IMR-90 (cell line): Measurements from ENCODE around the gene CLIC5. TPM values are rescaled to one million over a fixed set of nuclear protein-coding genes. Genes with fewer than 3 reads are reported as not detected.

Experiments used
- ATAC-seq: fragments of 200-7000 bp; cut with Tn5 transposase; 2 replicates; pipeline ENCODE4 v1.9.1; 2020; ENCODE audit warnings: low read depth, mild to moderate bottlenecking, moderate library complexity
- BruUV-seq: library from RNA; stranded (reverse); fragments of 400-500 nt; replicated peaks from 2 replicates; lab custom pipeline; 2021; lab: Mats Ljungman, UMichigan
- CTCF ChIA-PET: fragments of 300-600 bp; formaldehyde crosslinking; extraction: SDS; loops from one replicate; lab custom pipeline; 2021; ENCODE audit warnings: antibody characterized with exemption; lab: Yijun Ruan, JAX
- POLR2A ChIA-PET: fragments of 300-600 bp; sonication (Branson Sonifier 250); formaldehyde crosslinking; loops from one replicate; lab custom pipeline; 2022; ENCODE audit warnings: antibody characterized with exemption; ENCODE audit not compliant: unreplicated experiment; lab: Charles Lee
- DNase-seq: peaks from one replicate; pipeline ENCODE4 v3.0.0; 2013
- H2AFZ ChIP-seq: replicated peaks from 2 replicates; pipeline ENCODE3; 2013; ENCODE audit warnings: low read length, mild to moderate bottlenecking; ENCODE audit not compliant: poor library complexity
- H2AK5ac ChIP-seq: 2 replicates; pipeline ENCODE4 v1.6.1; 2013; ENCODE audit warnings: low read depth, low read length, inconsistent platforms
- H2AK9ac ChIP-seq: replicated peaks from 2 replicates; pipeline ENCODE3; 2013; ENCODE audit warnings: mild to moderate bottlenecking, low read depth, low read length, moderate library complexity; ENCODE audit not compliant: poor library complexity
- H2BK120ac ChIP-seq: 2 replicates; pipeline ENCODE4 v1.6.1; 2013; ENCODE audit warnings: low read depth, low read length, inconsistent platforms
- H2BK15ac ChIP-seq: 3 replicates; pipeline ENCODE4 v1.6.1; 2013; ENCODE audit warnings: low read depth, low read length, inconsistent platforms
- H2BK20ac ChIP-seq: 2 replicates; pipeline ENCODE4 v1.6.1; 2013; ENCODE audit warnings: low read depth, mild to moderate bottlenecking, inconsistent platforms, low read length, moderate library complexity
- H2BK5ac ChIP-seq: 2 replicates; pipeline ENCODE4 v1.6.1; 2013; ENCODE audit warnings: mild to moderate bottlenecking, low read depth, low read length, inconsistent platforms; ENCODE audit not compliant: poor library complexity, severe bottlenecking
- H3K14ac ChIP-seq: replicated peaks from 2 replicates; pipeline ENCODE4 v1.6.1; 2013; ENCODE audit warnings: low read depth, low read length, inconsistent platforms
- H3K18ac ChIP-seq: 2 replicates; pipeline ENCODE4 v1.6.1; 2013; ENCODE audit warnings: low read depth, low read length, control low read depth
- H3K23ac ChIP-seq: 2 replicates; pipeline ENCODE4 v1.6.1; 2013; ENCODE audit warnings: low read depth, low read length, inconsistent platforms
- H3K27ac ChIP-seq: 2 replicates; pipeline ENCODE4 v1.5.1; 2013; ENCODE audit warnings: mild to moderate bottlenecking, control low read depth, low read length; ENCODE audit not compliant: insufficient read depth
- H3K27me3 ChIP-seq: 2 replicates; pipeline ENCODE4 v1.6.1; 2013; ENCODE audit warnings: low read length; ENCODE audit not compliant: control insufficient read depth, insufficient read depth
- H3K36me3 ChIP-seq: 2 replicates; pipeline ENCODE4 v1.6.1; 2013; ENCODE audit warnings: low read length, mixed read lengths; ENCODE audit not compliant: control insufficient read depth, insufficient read depth
- H3K4ac ChIP-seq: 2 replicates; pipeline ENCODE4 v1.6.1; 2013; ENCODE audit warnings: low read depth, low read length, inconsistent platforms
- H3K4me1 ChIP-seq: 2 replicates; pipeline ENCODE4 v1.6.1; 2013; ENCODE audit warnings: low read length, mixed read lengths; ENCODE audit not compliant: control insufficient read depth, insufficient read depth
- H3K4me2 ChIP-seq: 2 replicates; pipeline ENCODE4 v1.6.1; 2013; ENCODE audit warnings: low read depth, mild to moderate bottlenecking, control low read depth, low read length, moderate library complexity
- H3K4me3 ChIP-seq: 2 replicates; pipeline ENCODE4 v1.5.1; 2013; ENCODE audit warnings: low read depth, mild to moderate bottlenecking, control low read depth, low read length, moderate library complexity; ENCODE audit not compliant: insufficient read depth
- H3K56ac ChIP-seq: 2 replicates; pipeline ENCODE4 v1.6.1; 2013; ENCODE audit warnings: low read length, inconsistent platforms; ENCODE audit not compliant: insufficient read depth; ENCODE audit errors: extremely low read depth
- H3K79me1 ChIP-seq, 2 experiments: 2 replicates each; pipeline ENCODE4 v1.6.1; 2013; ENCODE audit warnings: low read length in 2 of 2, inconsistent platforms in 1 of 2, low read depth in 1 of 2
- H3K9ac ChIP-seq: 2 replicates; pipeline ENCODE4 v1.6.1; 2013; ENCODE audit warnings: low read depth, low read length, control low read depth
- H3K9me1 ChIP-seq: 2 replicates; pipeline ENCODE4 v1.6.1; 2013; ENCODE audit warnings: low read length, inconsistent platforms; ENCODE audit not compliant: insufficient read depth
- H3K9me3 ChIP-seq: 2 replicates; pipeline ENCODE4 v1.6.1; 2013; ENCODE audit warnings: low read length; ENCODE audit not compliant: control insufficient read depth, insufficient read depth
- H4K20me1 ChIP-seq: 2 replicates; pipeline ENCODE4 v1.6.1; 2013; ENCODE audit warnings: low read length, inconsistent platforms; ENCODE audit not compliant: insufficient read depth
- H4K5ac ChIP-seq: 2 replicates; pipeline ENCODE4 v1.6.1; 2013; ENCODE audit warnings: mild to moderate bottlenecking, low read depth, low read length, control low read depth
- H4K8ac ChIP-seq, 2 experiments: 2 replicates each; pipeline ENCODE4 v1.6.1; 2013; ENCODE audit warnings: low read depth in 2 of 2, low read length in 2 of 2, control low read depth in 1 of 2, inconsistent platforms in 1 of 2
- H4K91ac ChIP-seq: 2 replicates; pipeline ENCODE4 v1.6.1; 2013; ENCODE audit warnings: low read depth, low read length, inconsistent platforms; ENCODE audit not compliant: insufficient read depth
- BHLHE40 ChIP-seq: fragments of 150-350 bp; IDR thresholded peaks from 2 replicates; pipeline ENCODE4 v1.6.1; 2016; ENCODE audit warnings: mild to moderate bottlenecking, low read depth, low read length
- CEBPB ChIP-seq: IDR thresholded peaks from 2 replicates; pipeline ENCODE4 v1.6.1; 2012; ENCODE audit warnings: low read depth, low read length, improper control_type of control experiment
- CHD1 ChIP-seq: IDR thresholded peaks from 2 replicates; pipeline ENCODE4 v1.6.1; 2012; ENCODE audit warnings: low read depth, low read length, improper control_type of control experiment
- FOS ChIP-seq: fragments of 150-350 bp; IDR thresholded peaks from 2 replicates; pipeline ENCODE4 v1.6.1; 2016; ENCODE audit warnings: low read depth, low read length
- MAFK ChIP-seq: IDR thresholded peaks from 2 replicates; pipeline ENCODE4 v1.6.1; 2012; ENCODE audit warnings: low read depth, low read length, improper control_type of control experiment
- MAZ ChIP-seq: IDR thresholded peaks from 2 replicates; pipeline ENCODE4 v1.6.1; 2012; ENCODE audit warnings: low read depth, mild to moderate bottlenecking, low read length, improper control_type of control experiment, moderate library complexity, borderline replicate concordance
- MXI1 ChIP-seq: IDR thresholded peaks from 2 replicates; pipeline ENCODE4 v1.6.1; 2012; ENCODE audit warnings: low read depth, mild to moderate bottlenecking, low read length, moderate library complexity, borderline replicate concordance
- NFE2L2 ChIP-seq: fragments of 150-350 bp; IDR thresholded peaks from 2 replicates; pipeline ENCODE4 v1.6.1; 2016; ENCODE audit warnings: low read depth, mild to moderate bottlenecking, low read length
- POLR2A ChIP-seq: IDR thresholded peaks from 2 replicates; pipeline ENCODE4 v1.6.1; 2012; ENCODE audit warnings: mild to moderate bottlenecking, low read depth, low read length
- RAD21 ChIP-seq: IDR thresholded peaks from 2 replicates; pipeline ENCODE4 v1.6.1; 2012; ENCODE audit warnings: low read length, improper control_type of control experiment
- RCOR1 ChIP-seq: IDR thresholded peaks from 2 replicates; pipeline ENCODE4 v1.6.1; 2012; ENCODE audit warnings: mild to moderate bottlenecking, low read length, improper control_type of control experiment; ENCODE audit not compliant: insufficient replicate concordance
- RFX5 ChIP-seq: IDR thresholded peaks from 2 replicates; pipeline ENCODE4 v1.8.0; 2012; ENCODE audit warnings: low read depth, mild to moderate bottlenecking, low read length, moderate library complexity
- SMC3 ChIP-seq: fragments of 150-350 bp; IDR thresholded peaks from 2 replicates; pipeline ENCODE4 v1.6.1; 2016; ENCODE audit warnings: low read depth, mild to moderate bottlenecking, antibody characterized with exemption, low read length, moderate library complexity
- WGBS, 2 experiments: methylation state at CpG; one replicate each; pipeline versions ENCODE4 v1.1.5 to v1.1.7; 2013; ENCODE audit warnings: missing lambda C conversion rate in 2 of 2; ENCODE audit not compliant: insufficient read length in 1 of 2; ENCODE audit errors: extremely low coverage in 2 of 2; 5-methylcytosine and 5-hydroxymethylcytosine counted together
- dilution Hi-C: fragments of 300-500 bp; cut with HindIII; formaldehyde crosslinking; loops from one replicate; pipeline ENCODE4 v1.14.3; 2018; ENCODE audit warnings: low sequenced_read_pairs; ENCODE audit not compliant: unreplicated experiment
- in situ Hi-C: fragments of 300-500 bp; cut with MboI; formaldehyde crosslinking; loops from 3 replicates; pipeline ENCODE4 v1.14.3; 2019; ENCODE audit warnings: low sequenced_read_pairs, inconsistent platforms, mixed read lengths
- intact Hi-C: fragments of 100-400 bp; cut with micrococcal nuclease; formaldehyde crosslinking; loops from 2 replicates; pipeline ENCODE4 v1.10.0; 2022
- polyA plus RNA-seq, 3 experiments: library from polyadenylated mRNA; depleted of rRNA; stranded (reverse); fragments of >200 nt; gene quantifications; 2 replicates each; pipeline ENCODE4 v1.2.3, GENCODE V29; 2012; ENCODE audit warnings: low replicate concordance in 1 of 3
- total RNA-seq: library from RNA; depleted of rRNA; stranded (reverse); fragments of >200 nt; gene quantifications from 2 replicates; pipeline ENCODE4 v1.2.3, GENCODE V29; 2012
- TF ChIP-seq, protein P1 (sequence below): conservative IDR thresholded peaks from 2 replicates; pipeline ENCODE4 v1.5.1; 2012; ENCODE audit warnings: mild to moderate bottlenecking, low read depth, low read length, improper control_type of control experiment
- TF ChIP-seq, protein P2 (sequence below): fragments of 150-350 bp; IDR thresholded peaks from 2 replicates; pipeline ENCODE4 v1.6.1; 2017; ENCODE audit warnings: mild to moderate bottlenecking, antibody characterized with exemption, low read length, low read depth
- TF ChIP-seq, protein P3 (sequence below): fragments of 150-350 bp; IDR thresholded peaks from 2 replicates; pipeline ENCODE4 v1.6.1; 2016; ENCODE audit warnings: low read depth, mild to moderate bottlenecking, low read length, moderate library complexity, borderline replicate concordance

The CLIC5 gene
- total and polyA plus RNA-seq, 2 of the 4 experiments (the other 2 are of a cell fraction), result not detected

DNA sequence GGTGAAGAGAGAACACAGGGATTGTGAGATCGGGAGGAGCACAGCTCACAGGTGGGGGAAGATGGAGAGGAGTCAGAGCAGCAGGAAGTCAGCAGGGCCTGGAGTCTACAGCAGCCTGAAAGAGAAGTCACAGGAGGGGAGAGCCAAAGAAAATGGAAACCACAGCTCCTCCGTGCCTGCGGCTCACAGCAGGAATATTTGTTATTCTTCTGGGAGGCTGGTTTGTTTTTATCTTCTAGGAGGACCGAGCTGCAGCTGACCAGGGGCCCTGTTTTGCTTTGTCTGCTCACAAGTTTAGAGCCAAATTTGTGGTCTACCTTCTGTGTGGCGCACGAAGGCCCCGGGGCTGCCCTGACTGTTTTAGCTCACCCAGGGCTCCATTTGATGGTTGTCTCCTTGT lies 81.8 kb downstream of the CLIC5 start:
- Histone ChIP-seq H4K91ac (no peak overlapping the region), H3K27me3 (peaks cover 12% of the 10 kb centered on the region), H3K14ac (no peak overlapping the region), H3K27ac (no peak overlapping the region), H3K4ac (no peak overlapping the region), H3K9ac (no peak overlapping the region), H2BK20ac (no peak overlapping the region), H3K18ac (no peak overlapping the region), H3K9me1 (no peaks in the 10 kb centered on the region), H3K23ac (no peak overlapping the region), H3K4me2 (no peak overlapping the region; the same call in 1 of the 2 replicates), H4K20me1 (no peaks in the 10 kb centered on the region), H3K4me3 (no peak overlapping the region), H2AK5ac (no peak overlapping the region), H3K4me1 (no peaks in the 10 kb centered on the region), H2BK15ac (no peak overlapping the region), H3K9me3 (no peaks in the 10 kb centered on the region), H2AK9ac (no peak overlapping the region), H3K36me3 (no peaks in the 10 kb centered on the region), H3K79me1 (no peaks in the 10 kb centered on the region), H2AFZ (no peak overlapping the region), H2BK120ac (no peak overlapping the region), H4K5ac (no peak overlapping the region), H3K56ac (no peak overlapping the region), H2BK5ac (no peak overlapping the region), H4K8ac (no peak overlapping the region)
- dilution Hi-C loops, result no loop called here
- POLR2A ChIA-PET, result no interaction called here
- DNase-seq (no peak), ATAC-seq (peak; percentile 33; the same call in 1 of the 2 replicates)
- TF ChIP-seq RFX5 (no peak), POLR2A (no peak), BHLHE40 (no peak), FOS (no peak), RCOR1 (no peak), NFE2L2 (no peak), RAD21 (no peak), CHD1 (no peak), MXI1 (no peak), CEBPB (no peak), MAZ (no peak), SMC3 (no peak), MAFK (no peak)
- TF ChIP-seq, protein P1, sequence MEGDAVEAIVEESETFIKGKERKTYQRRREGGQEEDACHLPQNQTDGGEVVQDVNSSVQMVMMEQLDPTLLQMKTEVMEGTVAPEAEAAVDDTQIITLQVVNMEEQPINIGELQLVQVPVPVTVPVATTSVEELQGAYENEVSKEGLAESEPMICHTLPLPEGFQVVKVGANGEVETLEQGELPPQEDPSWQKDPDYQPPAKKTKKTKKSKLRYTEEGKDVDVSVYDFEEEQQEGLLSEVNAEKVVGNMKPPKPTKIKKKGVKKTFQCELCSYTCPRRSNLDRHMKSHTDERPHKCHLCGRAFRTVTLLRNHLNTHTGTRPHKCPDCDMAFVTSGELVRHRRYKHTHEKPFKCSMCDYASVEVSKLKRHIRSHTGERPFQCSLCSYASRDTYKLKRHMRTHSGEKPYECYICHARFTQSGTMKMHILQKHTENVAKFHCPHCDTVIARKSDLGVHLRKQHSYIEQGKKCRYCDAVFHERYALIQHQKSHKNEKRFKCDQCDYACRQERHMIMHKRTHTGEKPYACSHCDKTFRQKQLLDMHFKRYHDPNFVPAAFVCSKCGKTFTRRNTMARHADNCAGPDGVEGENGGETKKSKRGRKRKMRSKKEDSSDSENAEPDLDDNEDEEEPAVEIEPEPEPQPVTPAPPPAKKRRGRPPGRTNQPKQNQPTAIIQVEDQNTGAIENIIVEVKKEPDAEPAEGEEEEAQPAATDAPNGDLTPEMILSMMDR, result no peak
- TF ChIP-seq, protein P2, sequence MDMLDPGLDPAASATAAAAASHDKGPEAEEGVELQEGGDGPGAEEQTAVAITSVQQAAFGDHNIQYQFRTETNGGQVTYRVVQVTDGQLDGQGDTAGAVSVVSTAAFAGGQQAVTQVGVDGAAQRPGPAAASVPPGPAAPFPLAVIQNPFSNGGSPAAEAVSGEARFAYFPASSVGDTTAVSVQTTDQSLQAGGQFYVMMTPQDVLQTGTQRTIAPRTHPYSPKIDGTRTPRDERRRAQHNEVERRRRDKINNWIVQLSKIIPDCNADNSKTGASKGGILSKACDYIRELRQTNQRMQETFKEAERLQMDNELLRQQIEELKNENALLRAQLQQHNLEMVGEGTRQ, result no peak
- TF ChIP-seq, protein P3, sequence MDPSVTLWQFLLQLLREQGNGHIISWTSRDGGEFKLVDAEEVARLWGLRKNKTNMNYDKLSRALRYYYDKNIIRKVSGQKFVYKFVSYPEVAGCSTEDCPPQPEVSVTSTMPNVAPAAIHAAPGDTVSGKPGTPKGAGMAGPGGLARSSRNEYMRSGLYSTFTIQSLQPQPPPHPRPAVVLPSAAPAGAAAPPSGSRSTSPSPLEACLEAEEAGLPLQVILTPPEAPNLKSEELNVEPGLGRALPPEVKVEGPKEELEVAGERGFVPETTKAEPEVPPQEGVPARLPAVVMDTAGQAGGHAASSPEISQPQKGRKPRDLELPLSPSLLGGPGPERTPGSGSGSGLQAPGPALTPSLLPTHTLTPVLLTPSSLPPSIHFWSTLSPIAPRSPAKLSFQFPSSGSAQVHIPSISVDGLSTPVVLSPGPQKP, result no peak
- intact Hi-C loops, result no loop called here
- WGBS, 2 experiments, result no CpG with 5 or more reads among the region's 7 CpGs
- in situ Hi-C loops, result no loop called here
- CTCF ChIA-PET, result interaction anchor here (0.7 kb wide), 1 partner anchor 13 kb away, joined by 3 read pairs; no protein-coding TSS in a partner anchor
- BruUV-seq, result no TSS peak
